Middle frontal gyrus (tissue), 1 donor: ENCODE measurements around the gene IPPK.
"Not testable (repeated sequence)": the region's sequence is repeated elsewhere in the genome, so short reads cannot be mapped to it uniquely, and the experiment has no call there.

ENCODE experiments used
- DNase-seq: peaks from one replicate; pipeline ENCODE4 v3.0.0-alpha.2; 2015; ENCODE audit warnings: low spot score; ENCODE audit errors: extremely low spot score

IPPK gene

GRCh38 chr9:92598382-92598781 lies 71.5 kb downstream of the IPPK start:
- no peak for DNase-seq

GRCh38 chr9:92595930-92596329 lies 74.0 kb downstream of the IPPK start:
- DNase-seq: no peak

GRCh38 chr9:92595075-92595474 lies 74.9 kb downstream of the IPPK start:
- DNase-seq: not testable (repeated sequence)

- no peak for DNase-seq
Measured at GRCh38 chr9:92592946-92593861, 76.7 kb downstream of the IPPK start.

GRCh38 chr9:92592537-92592936 lies 77.4 kb downstream of the IPPK start:
- no peak for DNase-seq

- no peak for DNase-seq
Measured at GRCh38 chr9:92590377-92590776, 79.6 kb downstream of the IPPK start.

GRCh38 chr9:92589923-92590322 lies 80.0 kb downstream of the IPPK start:
- DNase-seq: no peak

GRCh38 chr9:92576175-92576574 lies 93.8 kb downstream of the IPPK start:
- no peak for DNase-seq

- DNase-seq: not testable (repeated sequence)
Measured at GRCh38 chr9:92573612-92574011, 96.3 kb downstream of the IPPK start.

GRCh38 chr9:92571871-92572270 lies 98.1 kb downstream of the IPPK start:
- not testable (repeated sequence) for DNase-seq

- DNase-seq: no peak
Measured at GRCh38 chr9:92564982-92565381, 104.9 kb downstream of the IPPK start.

GRCh38 chr9:92564504-92564903 lies 105.4 kb downstream of the IPPK start:
- no peak for DNase-seq
